Neural progenitor cell (in vitro differentiated cells): Measurements from ENCODE around the gene NLRP14. TPM values are rescaled to one million over a fixed set of nuclear protein-coding genes. Genes with fewer than 3 reads are reported as not detected.
A peak's percentile ranks its signal among the peaks of the same experiment; 100 is the strongest.

ENCODE experiments used
- DNase-seq: peaks from one replicate; pipeline ENCODE4 v3.0.0-alpha.2; 2016; ENCODE audit warnings: low spot score
- H2AFZ ChIP-seq: fragments of 200-600 bp; sonication (generic); replicated peaks from 2 replicates; pipeline ENCODE4 v1.6.1; 2016; ENCODE audit warnings: antibody characterized with exemption
- H3F3A ChIP-seq: fragments of 200-600 bp; sonication (generic); 2 replicates; pipeline ENCODE4 v1.6.1; 2016; ENCODE audit warnings: antibody characterized with exemption, low read depth
- H3K27ac ChIP-seq: fragments of 200-600 bp; sonication (generic); 2 replicates; pipeline ENCODE4 v1.5.1; 2016; ENCODE audit warnings: mild to moderate bottlenecking
- H3K27me3 ChIP-seq: fragments of 200-600 bp; sonication (generic); 2 replicates; pipeline ENCODE4 v1.6.1; 2016; ENCODE audit warnings: mild to moderate bottlenecking, moderate library complexity
- H3K36me3 ChIP-seq: fragments of 200-600 bp; sonication (generic); 2 replicates; pipeline ENCODE4 v1.5.1; 2016
- H3K4me1 ChIP-seq: fragments of 200-600 bp; sonication (generic); 2 replicates; pipeline ENCODE4 v1.6.1; 2016; ENCODE audit warnings: mixed run types
- H3K4me2 ChIP-seq: fragments of 200-600 bp; sonication (generic); 2 replicates; pipeline ENCODE4 v1.6.1; 2016
- H3K4me3 ChIP-seq: fragments of 200-600 bp; sonication (generic); 2 replicates; pipeline ENCODE4 v1.5.1; 2016
- H3K79me2 ChIP-seq: fragments of 200-600 bp; sonication (generic); 2 replicates; pipeline ENCODE4 v1.6.1; 2016; ENCODE audit warnings: low read depth
- H3K9ac ChIP-seq: fragments of 200-600 bp; sonication (generic); 2 replicates; pipeline ENCODE4 v1.6.1; 2016
- H3K9me3 ChIP-seq: fragments of 200-600 bp; sonication (generic); 2 replicates; pipeline ENCODE4 v1.5.1; 2016; ENCODE audit warnings: low read depth
- H4K20me1 ChIP-seq: fragments of 200-600 bp; sonication (generic); 2 replicates; pipeline ENCODE4 v1.6.1; 2016; ENCODE audit warnings: low read depth
- H3K27ac Mint-ChIP-seq: 3 replicates; pipeline ENCODE4 v1.8.0; 2021; ENCODE audit warnings: mixed read lengths
- H3K27me3 Mint-ChIP-seq: 2 replicates; pipeline ENCODE4 v1.8.0; 2022; ENCODE audit warnings: low read depth, mild to moderate bottlenecking, inconsistent platforms, moderate library complexity, mixed read lengths; ENCODE audit not compliant: insufficient read depth
- H3K36me3 Mint-ChIP-seq: 3 replicates; pipeline ENCODE4 v1.8.0; 2021; ENCODE audit warnings: mixed read lengths
- H3K4me1 Mint-ChIP-seq: 3 replicates; pipeline ENCODE4 v1.8.0; 2021; ENCODE audit warnings: mixed read lengths
- H3K4me3 Mint-ChIP-seq: 3 replicates; pipeline ENCODE4 v1.8.0; 2021; ENCODE audit warnings: mild to moderate bottlenecking, moderate library complexity, mixed read lengths
- H3K9me3 Mint-ChIP-seq: 3 replicates; pipeline ENCODE4 v1.8.0; 2020; ENCODE audit warnings: mixed read lengths
- CTCF ChIP-seq: fragments of 200-600 bp; sonication (generic); IDR thresholded peaks from 2 replicates; pipeline ENCODE4 v1.5.1; 2017; ENCODE audit warnings: antibody characterized with exemption, mild to moderate bottlenecking
- EZH2 ChIP-seq: fragments of 200-600 bp; sonication (generic); IDR thresholded peaks from 2 replicates; pipeline ENCODE4 v1.6.1; 2017; ENCODE audit warnings: antibody characterized with exemption, mild to moderate bottlenecking, moderate library complexity
- EZH2phosphoT487 ChIP-seq: fragments of 200-600 bp; sonication (generic); IDR thresholded peaks from 2 replicates; pipeline ENCODE4 v1.6.1; 2017; ENCODE audit warnings: antibody characterized with exemption
- total RNA-seq: library from RNA; depleted of rRNA; stranded (reverse); fragments of >200 nt; gene quantifications from 2 replicates; pipeline ENCODE4 v1.2.3, GENCODE V29; 2015; ENCODE audit warnings: low replicate concordance

The NLRP14 gene
- total RNA-seq, result 1.3 and 1.8 TPM in 2 replicates

- Histone ChIP-seq H3K36me3 (no peaks in the 10 kb centered on the region), H3F3A (peaks cover 8% of the 10 kb centered on the region), H3K27ac (no peak within 1 kb of the TSS)
Observed at GRCh38 chr11:7020183-7020917, at the start of gene NLRP14, which contains the start of gene ZNF214. NLRP14 (plus strand) TSS chr11:7020479; CDS start chr11:7038587, 18,108 bp downstream. ZNF214 (minus strand) TSS chr11:7020346; CDS start chr11:7002835, 17,511 bp downstream.

GRCh38 chr11:6979365-6979764, 40.9 kb upstream of the NLRP14 start:
- Mint-ChIP-seq H3K36me3 (no peaks in the 10 kb centered on the region), H3K4me3 (no peak overlapping the region), H3K27me3 (no peaks in the 10 kb centered on the region), H3K9me3 (peaks cover 2% of the 10 kb centered on the region), H3K4me1 (no peaks in the 10 kb centered on the region), H3K27ac (no peak overlapping the region)
- H3K27ac ChIP-seq, result no peak overlapping the region
- no peaks in the 10 kb centered on the region for H3F3A ChIP-seq
- TF ChIP-seq EZH2phosphoT487 (no peak), CTCF (no peak), EZH2 (no peak)
- H3K27me3 ChIP-seq, result no peaks in the 10 kb centered on the region
- no peak overlapping the region for H2AFZ ChIP-seq
- no peak overlapping the region for H3K9ac ChIP-seq
- no peaks in the 10 kb centered on the region for H3K4me1 ChIP-seq
- no peak overlapping the region for H3K4me2 ChIP-seq
- H3K36me3 ChIP-seq, result no peaks in the 10 kb centered on the region
- DNase-seq, result no peak
- no peaks in the 10 kb centered on the region for H3K9me3 ChIP-seq
- H3K79me2 ChIP-seq, result no peaks in the 10 kb centered on the region
- H4K20me1 ChIP-seq, result no peaks in the 10 kb centered on the region
- H3K4me3 ChIP-seq, result no peak overlapping the region

More at GRCh38 chr11:7020183-7020917, at the start of gene NLRP14, which contains the start of gene ZNF214:
- DNase-seq, result peak; percentile 98
- peaks cover 3% of the 10 kb centered on the region for H3K79me2 ChIP-seq
- peaks cover 10% of the 10 kb centered on the region for H3K4me1 ChIP-seq
- Mint-ChIP-seq H3K4me3 (peak within 1 kb of the TSS; percentile 99), H3K36me3 (peaks cover 10% of the 10 kb centered on the region), H3K9me3 (no peaks in the 10 kb centered on the region), H3K4me1 (peaks cover 20% of the 10 kb centered on the region), H3K27ac (peak within 1 kb of the TSS; percentile 99), H3K27me3 (no peaks in the 10 kb centered on the region)
- peaks cover 17% of the 10 kb centered on the region for H3K27me3 ChIP-seq
- peak within 1 kb of the TSS; percentile 80 for H3K4me2 ChIP-seq
- peak within 1 kb of the TSS; percentile 16 for H3K9ac ChIP-seq
- TF ChIP-seq EZH2phosphoT487, result no peak
- TF ChIP-seq CTCF, result no peak
- no peak for TF ChIP-seq EZH2
- peak within 1 kb of the TSS; percentile 73 for H3K4me3 ChIP-seq
- no peaks in the 10 kb centered on the region for H4K20me1 ChIP-seq
- H3K9me3 ChIP-seq, result no peaks in the 10 kb centered on the region
- peak within 1 kb of the TSS; percentile 98 for H2AFZ ChIP-seq

GRCh38 chr11:6986487-6986886, 33.8 kb upstream of the NLRP14 start:
- no peaks in the 10 kb centered on the region for H3K27me3 ChIP-seq
- H3K27ac ChIP-seq, result no peak overlapping the region
- H3F3A ChIP-seq, result no peaks in the 10 kb centered on the region
- no peaks in the 10 kb centered on the region for H3K4me1 ChIP-seq
- H4K20me1 ChIP-seq, result no peaks in the 10 kb centered on the region
- TF ChIP-seq CTCF (no peak), EZH2 (no peak), EZH2phosphoT487 (no peak)
- H3K36me3 Mint-ChIP-seq, result no peaks in the 10 kb centered on the region
- no peak for DNase-seq
- H3K9me3 Mint-ChIP-seq, result peaks cover 6% of the 10 kb centered on the region
- H3K4me1 Mint-ChIP-seq, result peaks cover 3% of the 10 kb centered on the region
- no peaks in the 10 kb centered on the region for H3K36me3 ChIP-seq
- no peaks in the 10 kb centered on the region for H3K79me2 ChIP-seq
- no peak overlapping the region for H3K4me3 Mint-ChIP-seq
- H2AFZ ChIP-seq, result no peak overlapping the region
- H3K9ac ChIP-seq, result no peak overlapping the region
- H3K9me3 ChIP-seq, result no peaks in the 10 kb centered on the region
- H3K27ac Mint-ChIP-seq, result no peak overlapping the region
- no peak overlapping the region for H3K4me3 ChIP-seq
- H3K4me2 ChIP-seq, result no peak overlapping the region
- no peaks in the 10 kb centered on the region for H3K27me3 Mint-ChIP-seq
